K562 (cell line): ENCODE results near the gene SEPTIN2. TPM values are rescaled to one million over a fixed set of nuclear protein-coding genes. Genes with fewer than 3 reads are reported as not detected.

Source experiments
- BHLHE40 ChIP-seq: IDR thresholded peaks from 2 replicates; pipeline ENCODE4 v1.6.1; 2011; ENCODE audit warnings: low read length, improper control_type of control experiment
- CREB3 ChIP-seq: fragments of 450-650 bp; conservative IDR thresholded peaks from 2 replicates; pipeline ENCODE4 v1.6.1; 2016; ENCODE audit warnings: missing genetic modification characterization, low read depth, mild to moderate bottlenecking, missing compliant biosample characterization, moderate library complexity
- CTCF ChIP-seq, 3 experiments: IDR thresholded peaks in 2 of 3; conservative IDR thresholded peaks in 1 of 3; 2 replicates each; pipeline ENCODE4 v1.5.1; 2011 to 2012; ENCODE audit warnings: low read length in 3 of 3, mild to moderate bottlenecking in 3 of 3, control low read depth in 2 of 3, improper control_type of control experiment in 1 of 3, inconsistent platforms in 1 of 3, low read depth in 1 of 3, mixed read lengths in 1 of 3, moderate library complexity in 1 of 3; ENCODE audit not compliant: insufficient read depth in 2 of 3
- E2F4 ChIP-seq: sonication (generic); formaldehyde crosslinking; IDR thresholded peaks from 2 replicates; pipeline ENCODE4 v1.8.0; 2022; ENCODE audit warnings: mild to moderate bottlenecking, low read depth, missing genetic modification reagents
- LEF1 ChIP-seq: fragments of 450-650 bp; IDR thresholded peaks from 2 replicates; pipeline ENCODE4 v1.6.1; 2016; ENCODE audit warnings: mild to moderate bottlenecking
- MBD2 ChIP-seq: sonication (generic); IDR thresholded peaks from 2 replicates; pipeline ENCODE4 v1.6.1; 2016; ENCODE audit warnings: low read depth, borderline replicate concordance
- RBM39 ChIP-seq: fragments of 200-400 bp; formaldehyde crosslinking; optimal IDR thresholded peaks from 2 replicates; pipeline ENCODE3; 2018; ENCODE audit warnings: low read depth, low read length
- REST ChIP-seq, 2 experiments: fragments of 450-650 bp; formaldehyde crosslinking in 1 of 2; IDR thresholded peaks; 2 replicates each; pipeline versions ENCODE4 v1.4.0 to v1.6.1; 2014 to 2020; ENCODE audit warnings: mild to moderate bottlenecking in 2 of 2, borderline replicate concordance in 1 of 2, low read depth in 1 of 2
- ZNF518B ChIP-seq: fragments of 250-450 bp; sonication (Bioruptor Pico); IDR thresholded peaks from 2 replicates; pipeline ENCODE4 v1.5.0; 2021; ENCODE audit warnings: mild to moderate bottlenecking, moderate library complexity
- ZNF778 ChIP-seq: fragments of 450-650 bp; formaldehyde crosslinking; IDR thresholded peaks from 2 replicates; pipeline ENCODE4 v1.4.0; 2020; ENCODE audit warnings: mild to moderate bottlenecking, moderate library complexity
- polyA plus RNA-seq, 8 experiments: library from polyadenylated mRNA; depleted of rRNA in 4 of 8; stranded (reverse) in 5 of 8; unstranded in 3 of 8; fragments of >200 nt; fragmentation: Nextera tagmentation in 2 of 8; fragmentation: Illumina TruSeq in 1 of 8; extraction: Ambion mirVana in 2 of 8; extraction: Trizol in 1 of 8; gene quantifications; 2 replicates each; pipeline versions ENCODE4 v1.2.1 to v1.2.3, GENCODE V29; 2011 to 2014; ENCODE audit warnings: inconsistent platforms in 1 of 8, missing spikeins in 1 of 8
- total RNA-seq, 7 experiments: library from RNA; depleted of rRNA in 6 of 7; stranded (reverse); fragments of >200 nt in 6 of 7; fragmentation: Illumina TruSeq in 2 of 7; extraction: Trizol in 2 of 7; gene quantifications; 2 replicates each; pipeline versions ENCODE4 v1.2.1 to v1.2.3, GENCODE V29; 2011 to 2021; ENCODE audit warnings: low replicate concordance in 1 of 7

SEPTIN2 gene
- total and polyA plus RNA-seq, 9 of the 15 experiments (the other 6 are each of a cell fraction or from before 2014, with no cell fraction given), result 121 to 367 (median 166) TPM

- no peak for TF ChIP-seq RBM39
- no peak for TF ChIP-seq E2F4
- TF ChIP-seq BHLHE40, result no peak
- TF ChIP-seq CTCF (IDR thresholded peaks at IDR 0.05 in 2 of 3, conservative IDR thresholded peaks at IDR 0.05 in 1 of 3; ENCODE audit: insufficient read depth in 2 of 3, low read depth in 1 of 3, low read length in 3 of 3), result peak; percentile 18 to 50 (median 34); a peak in 2 of 6 replicates
- TF ChIP-seq MBD2, result no peak
- no peak for TF ChIP-seq ZNF778 (CRISPR knock-in tag)
- TF ChIP-seq CREB3 (tag), result no peak
- no peak for TF ChIP-seq ZNF518B (CRISPR knock-in tag)
- peak; percentile 14; the same call in 1 of the 2 replicates for TF ChIP-seq REST (IDR thresholded peaks at IDR 0.05; ENCODE audit: borderline replicate concordance)
- TF ChIP-seq REST (CRISPR knock-in tag; IDR thresholded peaks at IDR 0.05; ENCODE audit: low read depth), result no peak
- TF ChIP-seq LEF1, result no peak
- TF ChIP-seq, all 486 proteins: peak for 3
Measured at GRCh38 chr2:241391892-241392665, 76.4 kb downstream of the SEPTIN2 start (continued).
